GM18505 (cell line): ENCODE measurements around the gene HPS3.

Experiments
- ATAC-seq: cut with Tn5 transposase; IDR thresholded peaks from one replicate; pipeline ENCODE4 v1.9.1; 2021; ENCODE audit not compliant: unreplicated experiment
- POLR2A ChIP-seq: IDR thresholded peaks from 4 replicates; pipeline ENCODE4 v1.6.1; 2011; ENCODE audit warnings: borderline replicate concordance; ENCODE audit not compliant: insufficient read depth, insufficient read length; ENCODE audit errors: extremely low read depth

The HPS3 gene

DNA sequence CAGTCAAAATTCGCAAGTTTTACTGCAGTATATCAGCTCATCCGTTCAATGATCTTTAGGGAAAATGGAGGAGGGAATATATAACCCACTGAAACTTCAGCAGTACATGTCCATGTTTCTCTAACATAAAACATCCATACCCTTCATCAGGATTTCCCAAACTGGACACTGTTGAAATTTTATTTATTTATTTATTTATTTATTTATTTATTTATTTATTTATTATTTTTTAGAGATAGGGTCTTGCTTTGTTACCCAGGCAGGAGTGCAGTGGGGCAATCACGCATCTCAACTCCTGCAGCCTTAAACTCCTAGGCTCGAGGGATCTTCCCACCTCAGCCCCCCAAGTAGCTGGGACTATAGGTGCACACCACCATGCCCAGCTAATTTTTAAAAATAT is 28.3 kb upstream of the HPS3 start:
- no peak for TF ChIP-seq POLR2A
- no peak for ATAC-seq

DNA sequence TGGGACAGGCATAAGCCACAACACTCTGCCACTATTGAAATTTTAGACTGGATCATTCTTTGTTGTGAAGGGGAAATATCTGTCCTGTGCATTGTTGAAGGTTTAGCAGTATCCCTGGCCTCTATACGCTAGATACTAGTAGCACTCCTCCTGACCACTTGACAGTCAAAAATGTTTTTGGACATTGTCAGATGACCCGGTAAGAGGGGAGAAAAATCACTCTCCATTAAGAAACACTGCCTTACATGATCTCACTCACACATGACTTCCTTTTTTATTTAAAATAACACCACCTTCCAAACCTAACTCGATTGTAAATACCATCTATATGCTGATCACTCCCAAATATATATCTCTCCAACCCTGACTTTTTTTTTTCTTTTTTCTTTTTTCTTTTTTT is 27.8 kb upstream of the HPS3 start:
- no peak for TF ChIP-seq POLR2A
- ATAC-seq = no peak

DNA sequence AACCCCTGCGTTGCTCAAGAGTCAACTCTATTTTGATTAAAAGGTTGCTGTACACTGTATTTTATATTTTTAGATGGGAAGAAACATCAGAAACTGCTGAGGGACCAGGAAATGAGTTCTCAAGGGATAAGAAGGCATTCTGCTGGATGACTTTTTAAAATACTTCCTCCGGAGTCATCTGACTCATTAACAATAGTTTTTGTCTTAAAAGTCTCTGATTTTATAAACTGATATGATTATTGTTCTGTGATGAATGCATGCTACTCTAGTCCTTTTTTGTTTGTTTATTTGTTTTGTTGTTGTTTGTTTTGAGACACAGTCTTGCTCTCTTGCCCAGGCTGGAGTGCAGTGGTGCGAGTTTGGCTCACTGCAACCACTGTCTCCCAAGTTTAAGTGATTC is 25.0 kb upstream of the HPS3 start:
- ATAC-seq = no peak
- TF ChIP-seq POLR2A = no peak

DNA sequence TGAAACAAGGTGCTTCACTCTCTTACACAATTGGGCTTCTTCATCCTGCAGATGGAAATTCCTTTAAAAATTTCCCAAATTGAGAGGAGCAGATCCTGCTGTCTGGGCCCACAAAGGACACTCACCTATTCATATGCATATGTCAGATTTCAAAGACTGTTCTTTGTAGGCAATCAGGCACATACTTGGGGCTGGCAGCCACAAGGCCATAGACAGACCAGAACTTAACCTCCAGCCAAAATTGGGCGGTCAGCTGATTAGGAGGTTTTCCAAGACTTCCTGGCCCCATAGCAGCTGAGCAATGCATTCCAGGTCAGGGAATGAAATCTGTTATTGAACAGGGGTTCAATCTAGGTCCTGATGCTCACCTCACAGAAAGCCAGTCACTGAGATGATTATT is 15.0 kb upstream of the HPS3 start:
- TF ChIP-seq POLR2A = no peak
- no peak for ATAC-seq

DNA sequence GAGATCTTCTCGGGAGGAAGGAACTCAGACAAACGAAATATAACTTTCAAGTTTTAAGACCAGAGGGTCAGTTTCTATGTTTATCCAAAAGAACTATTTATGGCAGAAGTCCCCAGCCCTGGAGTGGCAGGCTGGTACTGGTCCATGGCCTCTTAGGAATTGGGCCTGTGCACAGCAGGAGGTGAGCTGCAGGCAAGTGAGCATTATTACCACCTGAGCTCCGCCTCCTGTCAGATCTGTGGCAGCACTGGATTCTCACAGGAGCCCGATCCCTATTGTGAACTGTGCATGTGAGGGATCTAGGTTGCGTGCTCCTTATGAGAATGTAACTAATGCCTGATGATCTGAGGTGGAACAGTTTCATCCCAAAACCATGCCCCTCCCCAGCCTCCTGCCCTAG is 14.3 kb upstream of the HPS3 start:
- no peak for TF ChIP-seq POLR2A
- ATAC-seq = no peak

DNA sequence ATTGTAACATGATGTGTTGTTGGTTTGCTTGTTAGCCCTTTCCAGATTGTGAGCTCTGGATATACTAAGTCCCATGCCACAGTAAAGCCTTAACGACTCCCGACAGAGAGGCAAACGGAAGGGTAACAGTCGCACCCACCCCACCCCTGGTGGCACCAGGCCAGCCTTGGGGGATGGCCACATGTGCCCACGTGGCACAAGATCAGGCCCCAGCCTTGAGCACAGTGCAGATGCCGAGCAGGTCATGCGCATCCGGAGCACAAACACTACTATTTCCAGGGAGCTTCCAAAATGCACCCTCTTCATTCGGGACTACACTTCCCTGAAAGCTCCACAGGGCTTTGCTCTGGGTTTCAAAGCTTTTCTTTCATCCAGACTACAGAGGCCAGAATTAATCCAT is 10.7 kb upstream of the HPS3 start:
- no peak for ATAC-seq

DNA sequence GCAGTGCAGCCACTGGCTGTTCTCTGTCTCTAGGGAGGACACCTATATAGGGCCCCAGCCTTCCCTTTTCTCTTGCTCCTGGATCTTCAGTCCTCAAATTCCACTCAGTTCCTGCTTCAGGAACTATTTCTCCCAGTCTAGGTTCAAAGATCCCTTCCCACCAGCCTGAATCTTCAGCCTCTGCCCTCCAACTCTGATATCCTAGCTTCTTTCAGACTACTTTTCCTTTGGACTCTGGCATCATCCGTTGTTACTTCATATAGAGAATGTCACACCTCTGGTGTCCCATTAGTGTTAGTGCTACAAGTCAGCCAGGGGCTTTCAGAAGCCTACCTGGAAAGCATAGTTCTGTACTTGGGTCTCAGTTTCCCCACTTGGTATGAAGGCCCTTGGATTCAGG is 10.0 kb upstream of the HPS3 start:
- no peak for TF ChIP-seq POLR2A
- no peak for ATAC-seq

More for the DNA sequence above, 10.7 kb upstream of the HPS3 start:
- no peak for TF ChIP-seq POLR2A

DNA sequence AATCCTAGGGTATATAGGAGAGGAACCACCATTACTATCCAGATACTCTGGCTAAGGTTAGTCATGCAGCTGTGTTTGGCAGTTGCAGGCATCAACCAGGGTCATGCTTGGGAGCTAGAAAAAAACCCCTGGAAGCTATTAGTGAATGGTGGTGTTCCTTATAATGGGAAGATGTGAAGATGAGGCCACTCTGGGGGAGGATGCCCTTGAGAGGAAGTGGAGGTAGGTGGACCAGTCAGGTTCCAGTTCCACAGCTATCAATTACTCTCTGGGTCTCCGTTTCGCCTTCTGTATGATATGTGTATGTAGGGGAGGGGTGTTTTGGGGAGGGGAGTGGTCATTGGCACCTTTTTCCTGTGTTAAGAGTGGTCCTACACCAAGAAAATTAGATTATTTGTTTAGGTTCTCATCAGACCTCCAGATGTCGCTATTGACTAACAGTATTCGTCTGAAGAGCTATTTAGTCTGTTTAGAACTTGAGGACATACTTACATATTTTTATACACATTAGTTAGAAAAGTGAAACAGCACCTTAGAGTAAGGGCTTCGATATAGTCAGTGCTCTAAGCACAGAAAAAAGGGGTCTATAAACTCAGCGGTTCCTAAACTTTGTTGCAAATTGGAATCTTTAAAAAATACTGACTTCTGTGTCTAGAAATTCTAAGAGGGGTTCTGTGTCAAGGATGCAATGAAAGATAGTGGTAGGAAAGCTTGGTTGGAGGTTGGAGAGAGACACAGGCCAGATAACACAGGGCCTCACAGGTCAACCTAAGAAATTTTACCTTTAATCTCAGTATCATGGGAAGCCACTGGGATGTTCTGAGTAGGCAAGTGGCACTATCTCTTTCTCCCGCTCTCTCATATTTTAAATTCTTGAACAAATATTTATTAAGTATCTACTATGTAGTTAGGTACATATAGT is 9.1 kb upstream of the HPS3 start:
- ATAC-seq = no peak

DNA sequence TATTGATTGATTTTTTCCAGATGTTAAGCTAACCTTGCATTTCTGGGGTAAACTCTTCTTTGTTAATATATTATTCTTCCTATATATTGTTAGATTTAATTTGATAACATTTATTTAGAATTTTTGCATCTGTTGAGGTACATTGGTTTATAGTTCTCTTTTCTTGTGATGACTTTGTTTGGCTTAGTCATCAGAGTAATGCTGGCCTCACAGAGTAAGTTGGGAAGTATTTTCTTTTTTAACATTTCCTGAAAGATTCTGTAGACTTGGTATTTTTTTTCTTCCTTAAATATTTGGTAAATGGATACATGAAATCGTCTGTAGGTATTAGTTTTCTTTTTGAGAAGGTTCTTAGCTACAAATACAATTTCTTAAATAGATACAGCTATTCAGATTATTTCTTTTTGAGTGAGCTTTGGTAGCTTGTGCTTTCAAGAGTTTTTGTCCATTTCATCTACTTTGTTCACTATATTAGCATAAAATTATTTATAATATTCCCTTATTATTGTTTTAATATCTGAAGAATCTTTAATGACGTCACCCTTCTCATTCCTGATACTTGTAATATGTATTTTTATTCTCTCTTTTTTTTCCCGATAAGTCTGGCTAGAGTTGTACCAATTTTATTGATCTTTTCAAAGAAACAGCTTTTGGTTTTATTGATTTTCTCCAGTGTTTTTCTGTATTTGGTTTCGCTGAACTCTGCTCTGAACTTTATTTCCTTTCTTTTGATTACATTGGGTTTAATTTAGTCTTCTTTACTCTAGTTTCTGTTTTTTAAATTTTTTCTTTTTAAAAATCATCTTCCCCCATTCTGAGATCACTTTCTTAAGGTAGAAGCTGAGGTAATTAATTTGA is 6.5 kb upstream of the HPS3 start:
- no peak for TF ChIP-seq POLR2A
- ATAC-seq = no peak

More for the DNA sequence above, 9.1 kb upstream of the HPS3 start:
- TF ChIP-seq POLR2A = no peak

DNA sequence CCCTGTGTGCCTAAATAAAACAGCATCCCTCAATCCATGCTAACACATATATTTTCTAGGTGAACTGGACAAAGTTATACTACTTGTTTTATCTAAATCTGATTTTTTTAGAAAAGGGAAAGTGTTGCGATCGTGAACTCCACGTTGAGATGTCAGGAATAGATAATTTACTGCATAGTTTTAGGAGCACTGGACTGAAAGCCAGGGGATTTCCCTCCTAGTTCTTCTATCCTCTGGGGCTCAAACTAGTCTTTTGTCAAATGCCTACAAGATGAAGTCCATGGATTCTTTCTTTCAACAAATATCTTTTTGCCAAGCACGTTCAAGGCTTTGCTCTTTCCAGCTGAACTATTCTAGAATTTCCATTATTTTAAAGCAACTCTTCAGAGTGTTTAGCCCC is 617 bp upstream of the HPS3 start:
- no peak for TF ChIP-seq POLR2A
- no peak for ATAC-seq

DNA sequence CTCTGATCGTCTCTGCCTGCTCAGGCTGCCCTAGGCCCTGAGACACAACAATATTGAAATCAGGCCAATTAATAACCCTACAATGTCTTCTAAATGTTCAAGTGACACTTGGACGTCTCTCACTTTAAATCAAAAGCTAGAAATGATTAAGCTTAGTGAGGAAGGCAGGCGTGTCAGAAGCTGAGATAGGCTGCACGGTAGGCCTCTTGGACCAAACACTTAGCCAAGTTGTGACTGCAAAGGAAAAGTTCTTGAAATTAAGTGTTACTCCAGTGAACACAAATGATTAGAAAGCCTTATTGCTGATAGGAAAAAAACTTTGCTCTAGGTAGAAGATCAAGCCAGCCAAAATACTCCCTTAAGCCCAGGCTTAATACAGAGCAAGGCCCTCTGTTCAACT is 2.2 kb downstream of the HPS3 start:
- no peak for ATAC-seq
- no peak for TF ChIP-seq POLR2A

DNA sequence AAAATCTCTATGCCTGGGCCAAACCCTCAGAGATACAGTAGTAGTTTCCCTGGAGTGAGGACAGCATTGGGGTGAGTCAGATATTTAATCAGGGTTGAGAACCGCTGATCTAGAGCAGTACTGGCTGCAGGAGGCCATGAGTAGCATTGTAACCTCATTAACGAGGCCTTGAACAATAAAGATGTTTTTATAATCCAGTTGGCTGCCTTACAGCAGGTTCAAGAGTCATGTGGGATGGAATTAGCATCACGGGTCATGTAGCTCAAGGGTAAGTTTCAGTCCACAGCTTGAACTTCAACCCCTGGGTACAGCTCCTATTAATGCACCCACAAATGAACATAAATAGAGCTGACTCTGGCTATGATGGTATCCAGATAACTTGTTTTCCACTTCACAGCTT is 5.1 kb downstream of the HPS3 start:
- no peak for ATAC-seq
- no peak for TF ChIP-seq POLR2A

DNA sequence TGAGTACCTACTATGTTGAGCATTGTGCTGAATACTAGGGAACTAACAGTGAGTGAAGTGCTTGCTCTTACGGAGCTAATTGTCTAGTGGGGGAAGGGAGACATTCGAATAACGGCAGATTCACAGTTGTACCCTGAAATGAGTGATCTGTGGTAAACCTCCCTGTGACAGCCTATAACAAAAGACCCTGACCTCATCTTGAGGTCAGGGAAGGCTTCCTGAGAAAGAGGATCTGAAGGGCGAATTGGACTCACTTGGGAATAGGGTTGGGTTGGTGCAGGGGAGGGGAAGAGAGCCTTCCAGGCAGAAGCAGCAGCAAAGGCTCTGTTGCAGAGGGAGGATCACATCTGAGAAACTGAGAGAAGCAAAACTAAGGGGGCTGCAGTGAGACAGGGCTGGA is 13.2 kb downstream of the HPS3 start:
- no peak for ATAC-seq
- TF ChIP-seq POLR2A = no peak

DNA sequence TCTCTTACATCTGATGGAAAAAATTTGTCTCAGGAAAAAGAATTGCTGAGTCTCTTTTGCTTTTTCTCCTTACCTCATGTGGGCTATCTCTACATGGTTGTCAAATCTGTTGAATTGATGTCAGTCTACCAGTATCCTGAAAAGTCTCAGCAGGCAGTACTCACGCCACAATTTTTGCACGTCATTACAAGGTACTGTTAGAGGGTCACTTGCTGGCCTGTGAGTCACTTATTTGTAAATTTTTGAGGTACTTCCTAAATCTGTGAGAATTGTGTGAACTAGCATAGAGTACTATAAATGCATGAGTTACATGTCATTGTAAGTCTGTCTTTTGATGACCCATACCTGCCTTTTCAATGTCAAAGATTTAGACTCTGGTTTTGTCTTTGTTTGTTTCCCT is 15.9 kb downstream of the HPS3 start:
- TF ChIP-seq POLR2A = no peak
- no peak for ATAC-seq
